HG03565 (cell line): Measurements from ENCODE around the gene GLIS1.

Experiments
- ATAC-seq: cut with Tn5 transposase; IDR thresholded peaks from one replicate; pipeline ENCODE4 v1.9.1; 2021; ENCODE audit warnings: mild to moderate bottlenecking, moderate library complexity; ENCODE audit not compliant: unreplicated experiment

Gene GLIS1

GRCh38 chr1:53458634-53459033, 280.3 kb downstream of the GLIS1 start:
- no peak for ATAC-seq
